CD4-positive, alpha-beta T cell (primary cell): ENCODE results near the gene COL15A1. TPM values are rescaled to one million over a fixed set of nuclear protein-coding genes. Genes with fewer than 3 reads are reported as not detected.

Experiments used
- ATAC-seq: fragments of 200-7000 bp; cut with Tn5 transposase; one replicate; pipeline ENCODE4 v1.10.0; 2022; ENCODE audit warnings: mild to moderate bottlenecking; ENCODE audit not compliant: poor library complexity
- CTCF ChIA-PET: fragments of 350-600 bp; sonication (Branson Sonifier 250); formaldehyde crosslinking; loops from one replicate; lab custom pipeline; 2021; ENCODE audit warnings: antibody characterized with exemption, inconsistent platforms; lab: Charles Lee
- POLR2A ChIA-PET: fragments of 350-600 bp; sonication (Branson Sonifier 250); formaldehyde crosslinking; loops from one replicate; lab custom pipeline; 2021; ENCODE audit warnings: antibody characterized with exemption, inconsistent platforms; lab: Charles Lee
- DNase-seq, 14 experiments: peaks; one replicate each; pipeline ENCODE4 v3.0.0-alpha.2; 2013 to 2020; ENCODE audit warnings: mixed read lengths in 2 of 14
- H3K27ac ChIP-seq, 2 donors: one replicate each; pipeline versions ENCODE4 v1.5.1 to v1.7.0; 2013; ENCODE audit warnings: low read length in 2 of 2, low read depth in 1 of 2, mild to moderate bottlenecking in 1 of 2
- H3K27me3 ChIP-seq, 2 experiments: 1 replicate in 1 of 2; 2 replicates in 1 of 2; pipeline versions ENCODE4 v1.6.1 to v1.7.0; 2013; ENCODE audit warnings: low read length in 2 of 2, control low read depth in 1 of 2, mild to moderate bottlenecking in 1 of 2, moderate library complexity in 1 of 2; ENCODE audit not compliant: insufficient read depth in 2 of 2, control insufficient read depth in 1 of 2
- H3K36me3 ChIP-seq: one replicate; pipeline ENCODE4 v1.6.1; 2013; ENCODE audit warnings: low read length, control low read depth; ENCODE audit not compliant: insufficient read depth
- H3K4me1 ChIP-seq: one replicate; pipeline ENCODE4 v1.6.1; 2013; ENCODE audit warnings: low read length, control low read depth; ENCODE audit not compliant: insufficient read depth
- H3K4me3 ChIP-seq: one replicate; pipeline ENCODE4 v1.5.1; 2013; ENCODE audit warnings: mild to moderate bottlenecking, low read length, moderate library complexity
- H3K9me3 ChIP-seq, 2 experiments: 1 replicate in 1 of 2; 2 replicates in 1 of 2; pipeline versions ENCODE4 v1.6.1 to v1.7.0; 2013; ENCODE audit warnings: low read length in 2 of 2, mild to moderate bottlenecking in 2 of 2, control low read depth in 1 of 2, moderate library complexity in 1 of 2; ENCODE audit not compliant: control insufficient read depth in 1 of 2, insufficient read depth in 1 of 2
- H3K27ac Mint-ChIP-seq: one replicate; pipeline ENCODE4 v1.8.0; 2020; ENCODE audit warnings: mixed read lengths
- H3K27me3 Mint-ChIP-seq: one replicate; pipeline ENCODE4 v1.8.0; 2021; ENCODE audit warnings: mixed read lengths
- H3K36me3 Mint-ChIP-seq: one replicate; pipeline ENCODE4 v1.8.0; 2021; ENCODE audit warnings: low read depth, mixed read lengths
- H3K4me1 Mint-ChIP-seq: one replicate; pipeline ENCODE4 v1.8.0; 2021; ENCODE audit warnings: low read depth, mixed read lengths
- H3K4me3 Mint-ChIP-seq: one replicate; pipeline ENCODE4 v1.8.0; 2020; ENCODE audit warnings: mild to moderate bottlenecking, mixed read lengths
- H3K9me3 Mint-ChIP-seq: one replicate; pipeline ENCODE4 v1.8.0; 2020; ENCODE audit warnings: mixed read lengths
- CTCF ChIP-seq: fragments of 200-600 bp; IDR thresholded peaks from one replicate; pipeline ENCODE4 v1.8.0; 2022; ENCODE audit warnings: antibody characterized with exemption, mild to moderate bottlenecking
- intact Hi-C, 2 experiments: fragments of 100-400 bp; cut with DNase I in 1 of 2; cut with micrococcal nuclease in 1 of 2; formaldehyde crosslinking; loops; one replicate each; pipeline versions ENCODE4 v1.15.1 to v1.9.0; 2023 to 2025; cut with DNase I, micrococcal nuclease
- total RNA-seq, 174 experiments: library from RNA in 2 of 174; stranded (reverse) in 2 of 174; gene quantifications; one replicate each; pipeline ENCODE4 v1.2.3 and lab custom pipeline; 2021 to 2026

The COL15A1 gene
- total RNA-seq, 2 experiments from 2014 or later = not detected

- ChIA-PET POLR2A (no interaction called here), CTCF (no interaction called here)
- H3K4me3 Mint-ChIP-seq = no peak overlapping the region
- Histone ChIP-seq H3K27ac (no peak overlapping the region), H3K4me1 (no peaks in the 10 kb centered on the region), H3K4me3 (no peak overlapping the region), H3K9me3 (peaks cover 0 to 3% of the 10 kb centered on the region in 2 experiments), H3K27me3 (no peaks in the 10 kb centered on the region), H3K36me3 (no peaks in the 10 kb centered on the region)
- H3K36me3 Mint-ChIP-seq = no peaks in the 10 kb centered on the region
- ATAC-seq = no peak
- H3K4me1 Mint-ChIP-seq = no peaks in the 10 kb centered on the region
- no peak for TF ChIP-seq CTCF
- no peak for DNase-seq
- no peaks in the 10 kb centered on the region for H3K27me3 Mint-ChIP-seq
- H3K9me3 Mint-ChIP-seq = no peaks in the 10 kb centered on the region
- intact Hi-C loops = no loop called here
- H3K27ac Mint-ChIP-seq = no peak overlapping the region
These were observed 43.4 kb downstream of the COL15A1 start for GRCh38 chr9:98986866-98987651.

GRCh38 chr9:98989036-98990000 is 45.6 kb downstream of the COL15A1 start:
- H3K4me1 Mint-ChIP-seq = peaks cover 4% of the 10 kb centered on the region
- H3K27me3 Mint-ChIP-seq = no peaks in the 10 kb centered on the region
- no peaks in the 10 kb centered on the region for H3K9me3 Mint-ChIP-seq
- no peak overlapping the region for H3K4me3 Mint-ChIP-seq
- ATAC-seq (no peak), DNase-seq (no peak)
- TF ChIP-seq CTCF = no peak
- ChIA-PET POLR2A (no interaction called here), CTCF (no interaction called here)
- H3K27ac ChIP-seq = no peak overlapping the region
- H3K36me3 Mint-ChIP-seq = no peaks in the 10 kb centered on the region
- no peak overlapping the region for H3K4me3 ChIP-seq
- no peaks in the 10 kb centered on the region for H3K27me3 ChIP-seq
- H3K4me1 ChIP-seq = peaks cover 5% of the 10 kb centered on the region
- peaks cover 0 to 9% of the 10 kb centered on the region in 2 experiments for H3K9me3 ChIP-seq
- intact Hi-C loops = no loop called here
- no peak overlapping the region for H3K27ac Mint-ChIP-seq
- H3K36me3 ChIP-seq = no peaks in the 10 kb centered on the region

- Histone ChIP-seq H3K27me3 (no peaks in the 10 kb centered on the region), H3K36me3 (no peaks in the 10 kb centered on the region), H3K4me1 (peaks cover 5% of the 10 kb centered on the region), H3K9me3 (peaks cover 0 to 9% of the 10 kb centered on the region in 2 experiments), H3K27ac (no peak overlapping the region), H3K4me3 (no peak overlapping the region)
- no peak overlapping the region for H3K4me3 Mint-ChIP-seq
- no peaks in the 10 kb centered on the region for H3K27me3 Mint-ChIP-seq
- POLR2A ChIA-PET = no interaction called here
- DNase-seq (no peak), ATAC-seq (no peak)
- H3K9me3 Mint-ChIP-seq = no peaks in the 10 kb centered on the region
- CTCF ChIA-PET = no interaction called here
- H3K36me3 Mint-ChIP-seq = no peaks in the 10 kb centered on the region
- no peak overlapping the region for H3K27ac Mint-ChIP-seq
- TF ChIP-seq CTCF = no peak
- peaks cover 4% of the 10 kb centered on the region for H3K4me1 Mint-ChIP-seq
- intact Hi-C loops = no loop called here
These were observed 46.6 kb downstream of the COL15A1 start for GRCh38 chr9:98990181-98990870.
